Stomach (tissue), 4 donors: ENCODE measurements around the gene PHLDB3.

ENCODE experiments used
- EP300 ChIP-seq: sonication (generic); formaldehyde crosslinking; IDR thresholded peaks from one replicate; pipeline ENCODE4 v1.6.1; 2017; ENCODE audit warnings: antibody characterized with exemption
- POLR2A ChIP-seq, 4 donors: fragments of 450-650 bp; IDR thresholded peaks; one replicate each; pipeline ENCODE4 v1.6.1; 2016; ENCODE audit warnings: antibody characterized with exemption in 4 of 4, control low read depth in 2 of 4, mild to moderate bottlenecking in 1 of 4, moderate library complexity in 1 of 4
- POLR2AphosphoS5 ChIP-seq, 3 donors: sonication (generic); formaldehyde crosslinking; IDR thresholded peaks; one replicate each; pipeline ENCODE4 v1.6.1; 2016; ENCODE audit warnings: antibody characterized with exemption in 3 of 3
- TF ChIP-seq, protein P1 (sequence below), 7 experiments: fragments of 450-650 bp in 4 of 7; fragments of 200-600 bp in 3 of 7; sonication (generic) in 3 of 7; IDR thresholded peaks; one replicate each; pipeline ENCODE4 v1.5.1; 2016 to 2019; ENCODE audit warnings: antibody characterized with exemption in 7 of 7, control low read depth in 2 of 7, mild to moderate bottlenecking in 1 of 7

DNA sequence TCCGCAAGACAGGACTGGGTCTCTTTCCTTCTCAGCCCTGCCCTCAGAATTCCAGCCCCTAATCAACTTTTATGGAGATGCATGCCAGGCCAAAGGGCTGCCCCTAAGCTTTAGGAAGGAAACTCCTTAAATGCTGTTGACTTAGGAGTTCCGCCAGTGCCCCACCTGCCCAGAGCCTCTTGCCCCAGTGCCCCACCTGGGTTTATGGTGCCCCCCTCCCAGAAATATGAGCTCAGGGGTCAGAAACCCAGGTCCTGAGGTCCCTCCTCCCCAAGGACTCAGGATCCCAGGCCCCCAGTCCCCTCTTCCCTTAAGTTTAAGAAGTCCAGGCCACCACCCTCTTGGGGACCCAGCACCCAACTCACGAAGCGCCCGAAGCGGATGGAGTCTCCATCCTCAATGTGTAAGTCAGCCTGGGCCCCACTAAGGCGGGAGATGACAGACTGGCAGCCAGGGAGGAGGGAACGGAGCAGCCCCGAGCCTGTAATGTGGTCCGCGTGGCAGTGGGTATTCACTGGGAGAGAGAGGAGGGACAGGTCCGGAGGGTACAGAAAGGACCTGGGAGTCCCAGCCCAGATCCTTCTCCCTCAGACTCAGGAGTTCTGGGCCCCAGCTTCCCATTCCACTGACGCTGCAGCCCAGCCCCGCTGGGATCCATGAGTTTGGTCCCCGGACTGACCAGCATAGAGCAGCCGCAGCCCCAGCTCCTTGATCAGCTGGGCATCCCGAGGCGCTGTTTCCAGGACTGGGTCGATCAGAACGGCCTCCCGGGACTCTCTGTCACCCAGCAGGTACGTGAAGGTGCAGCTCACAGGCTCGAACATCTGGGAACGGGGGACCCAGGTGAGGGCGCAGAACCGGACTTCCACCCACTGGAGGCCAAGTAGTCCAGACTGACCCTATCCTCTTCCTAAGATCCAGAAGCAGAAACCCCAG, 21.6 kb upstream of the PHLDB3 start:
- TF ChIP-seq, protein P1, sequence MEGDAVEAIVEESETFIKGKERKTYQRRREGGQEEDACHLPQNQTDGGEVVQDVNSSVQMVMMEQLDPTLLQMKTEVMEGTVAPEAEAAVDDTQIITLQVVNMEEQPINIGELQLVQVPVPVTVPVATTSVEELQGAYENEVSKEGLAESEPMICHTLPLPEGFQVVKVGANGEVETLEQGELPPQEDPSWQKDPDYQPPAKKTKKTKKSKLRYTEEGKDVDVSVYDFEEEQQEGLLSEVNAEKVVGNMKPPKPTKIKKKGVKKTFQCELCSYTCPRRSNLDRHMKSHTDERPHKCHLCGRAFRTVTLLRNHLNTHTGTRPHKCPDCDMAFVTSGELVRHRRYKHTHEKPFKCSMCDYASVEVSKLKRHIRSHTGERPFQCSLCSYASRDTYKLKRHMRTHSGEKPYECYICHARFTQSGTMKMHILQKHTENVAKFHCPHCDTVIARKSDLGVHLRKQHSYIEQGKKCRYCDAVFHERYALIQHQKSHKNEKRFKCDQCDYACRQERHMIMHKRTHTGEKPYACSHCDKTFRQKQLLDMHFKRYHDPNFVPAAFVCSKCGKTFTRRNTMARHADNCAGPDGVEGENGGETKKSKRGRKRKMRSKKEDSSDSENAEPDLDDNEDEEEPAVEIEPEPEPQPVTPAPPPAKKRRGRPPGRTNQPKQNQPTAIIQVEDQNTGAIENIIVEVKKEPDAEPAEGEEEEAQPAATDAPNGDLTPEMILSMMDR (IDR thresholded peaks at IDR 0.05) = no peak
- TF ChIP-seq POLR2A (IDR thresholded peaks at IDR 0.05) = no peak
- no peak for TF ChIP-seq POLR2AphosphoS5 (IDR thresholded peaks at IDR 0.05)
- TF ChIP-seq EP300 = no peak
